Measurements from ENCODE around the gene PCDH9.

PCDH9 gene

DNA sequence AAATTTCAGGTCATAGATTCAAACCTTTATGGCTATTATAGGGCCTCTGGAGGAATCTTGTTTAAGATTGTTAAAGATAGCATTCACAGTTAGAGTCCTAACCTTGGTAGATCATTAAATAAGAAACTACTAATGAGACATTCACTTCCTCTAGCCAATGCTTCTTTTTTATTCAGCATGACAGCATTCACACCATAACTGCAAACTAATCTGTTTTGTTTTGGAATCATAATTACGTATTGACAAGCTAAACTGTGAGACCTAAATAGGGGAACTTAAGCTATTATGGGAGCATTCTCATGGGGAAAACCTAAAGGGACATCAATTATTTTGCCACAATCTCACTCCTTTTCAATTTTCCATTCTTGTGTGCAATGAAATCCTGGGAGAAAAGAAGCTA is 653.8 kb downstream of the PCDH9 start:
- Histone ChIP-seq H3K4me3 (ENCODE audit: low read length) (no peak overlapping the region), H3K36me3 (ENCODE audit: control insufficient read depth, low read depth, low read length) (no peaks in the 10 kb centered on the region), H3K4me1 (ENCODE audit: control insufficient read depth, low read depth, low read length) (peaks cover 5% of the 10 kb centered on the region), H3K27me3 (ENCODE audit: control insufficient read depth, insufficient read depth, low read length) (no peaks in the 10 kb centered on the region), H3K27ac (ENCODE audit: low read length) (no peak overlapping the region), H3K9ac (ENCODE audit: low read length) (no peak overlapping the region), H3K9me3 (ENCODE audit: control insufficient read depth, low read depth, low read length) (no peaks in the 10 kb centered on the region)

GRCh38 chr13:66574606-66575005 is 655.5 kb downstream of the PCDH9 start:
- Histone ChIP-seq H3K27ac (ENCODE audit: low read length) (no peak overlapping the region), H3K36me3 (ENCODE audit: control insufficient read depth, low read depth, low read length) (no peaks in the 10 kb centered on the region), H3K9ac (ENCODE audit: low read length) (no peak overlapping the region), H3K4me1 (ENCODE audit: control insufficient read depth, low read depth, low read length) (no peaks in the 10 kb centered on the region), H3K27me3 (ENCODE audit: control insufficient read depth, insufficient read depth, low read length) (no peaks in the 10 kb centered on the region), H3K9me3 (ENCODE audit: control insufficient read depth, low read depth, low read length) (no peaks in the 10 kb centered on the region), H3K4me3 (ENCODE audit: low read length) (no peak overlapping the region)

GRCh38 chr13:66567899-66568612 is 662.1 kb downstream of the PCDH9 start:
- H3K9ac ChIP-seq (ENCODE audit: low read length), result no peak overlapping the region
- H3K9me3 ChIP-seq (ENCODE audit: control insufficient read depth, low read depth, low read length), result no peaks in the 10 kb centered on the region
- H3K27ac ChIP-seq (ENCODE audit: low read length), result no peak overlapping the region
- H3K27me3 ChIP-seq (ENCODE audit: control insufficient read depth, insufficient read depth, low read length), result no peaks in the 10 kb centered on the region
- H3K4me3 ChIP-seq (ENCODE audit: low read length), result no peak overlapping the region
- H3K4me1 ChIP-seq (ENCODE audit: control insufficient read depth, low read depth, low read length), result no peaks in the 10 kb centered on the region
- H3K36me3 ChIP-seq (ENCODE audit: control insufficient read depth, low read depth, low read length), result no peaks in the 10 kb centered on the region

- no peaks in the 10 kb centered on the region for H3K36me3 ChIP-seq (ENCODE audit: control insufficient read depth, low read depth, low read length)
- H3K27ac ChIP-seq (ENCODE audit: low read length), result no peak overlapping the region
- no peaks in the 10 kb centered on the region for H3K4me1 ChIP-seq (ENCODE audit: control insufficient read depth, low read depth, low read length)
- no peaks in the 10 kb centered on the region for H3K9me3 ChIP-seq (ENCODE audit: control insufficient read depth, low read depth, low read length)
- H3K9ac ChIP-seq (ENCODE audit: low read length), result no peak overlapping the region
- no peaks in the 10 kb centered on the region for H3K27me3 ChIP-seq (ENCODE audit: control insufficient read depth, insufficient read depth, low read length)
- H3K4me3 ChIP-seq (ENCODE audit: low read length), result no peak overlapping the region
These were observed 664.9 kb downstream of the PCDH9 start for GRCh38 chr13:66565279-66565678.

- H3K4me1 ChIP-seq (ENCODE audit: control insufficient read depth, low read depth, low read length), result peaks cover 8% of the 10 kb centered on the region
- no peaks in the 10 kb centered on the region for H3K36me3 ChIP-seq (ENCODE audit: control insufficient read depth, low read depth, low read length)
- H3K9ac ChIP-seq (ENCODE audit: low read length), result no peak overlapping the region
- no peak overlapping the region for H3K4me3 ChIP-seq (ENCODE audit: low read length)
- H3K27ac ChIP-seq (ENCODE audit: low read length), result no peak overlapping the region
- no peaks in the 10 kb centered on the region for H3K27me3 ChIP-seq (ENCODE audit: control insufficient read depth, insufficient read depth, low read length)
- no peaks in the 10 kb centered on the region for H3K9me3 ChIP-seq (ENCODE audit: control insufficient read depth, low read depth, low read length)
These were observed 667.1 kb downstream of the PCDH9 start for GRCh38 chr13:66563076-66563475.

GRCh38 chr13:66562054-66562453 is 668.1 kb downstream of the PCDH9 start:
- Histone ChIP-seq H3K9me3 (ENCODE audit: control insufficient read depth, low read depth, low read length) (no peaks in the 10 kb centered on the region), H3K36me3 (ENCODE audit: control insufficient read depth, low read depth, low read length) (no peaks in the 10 kb centered on the region), H3K4me3 (ENCODE audit: low read length) (no peak overlapping the region), H3K4me1 (ENCODE audit: control insufficient read depth, low read depth, low read length) (peaks cover 8% of the 10 kb centered on the region), H3K9ac (ENCODE audit: low read length) (no peak overlapping the region), H3K27ac (ENCODE audit: low read length) (no peak overlapping the region), H3K27me3 (ENCODE audit: control insufficient read depth, insufficient read depth, low read length) (no peaks in the 10 kb centered on the region)

DNA sequence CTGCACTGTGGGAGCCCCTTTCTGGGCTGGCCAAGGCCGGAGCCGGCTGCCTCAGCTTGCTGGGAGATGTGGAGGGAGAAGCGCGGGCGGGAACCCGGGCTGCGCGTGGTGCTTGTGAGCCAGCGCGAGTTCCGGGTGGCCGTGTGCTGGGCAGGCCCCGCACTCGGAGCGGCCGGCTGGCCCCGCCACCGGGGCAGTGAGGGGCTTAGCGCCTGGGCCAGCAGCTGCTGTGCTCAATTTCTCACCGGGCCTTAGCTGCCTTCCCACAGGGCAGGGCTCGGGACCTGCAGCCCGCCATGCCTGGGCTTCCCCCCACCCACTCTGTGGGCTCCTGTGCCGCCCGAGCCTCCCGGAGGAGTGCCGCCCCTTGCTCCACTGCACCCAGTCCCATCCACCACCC is 669.1 kb downstream of the PCDH9 start:
- H3K27ac ChIP-seq (ENCODE audit: low read length), result no peak overlapping the region
- no peak overlapping the region for H3K9ac ChIP-seq (ENCODE audit: low read length)
- no peaks in the 10 kb centered on the region for H3K36me3 ChIP-seq (ENCODE audit: control insufficient read depth, low read depth, low read length)
- H3K4me1 ChIP-seq (ENCODE audit: control insufficient read depth, low read depth, low read length), result peaks cover 8% of the 10 kb centered on the region
- H3K4me3 ChIP-seq (ENCODE audit: low read length), result no peak overlapping the region
- no peaks in the 10 kb centered on the region for H3K27me3 ChIP-seq (ENCODE audit: control insufficient read depth, insufficient read depth, low read length)
- no peaks in the 10 kb centered on the region for H3K9me3 ChIP-seq (ENCODE audit: control insufficient read depth, low read depth, low read length)

GRCh38 chr13:66560189-66560588 is 669.9 kb downstream of the PCDH9 start:
- Histone ChIP-seq H3K36me3 (ENCODE audit: control insufficient read depth, low read depth, low read length) (no peaks in the 10 kb centered on the region), H3K9me3 (ENCODE audit: control insufficient read depth, low read depth, low read length) (no peaks in the 10 kb centered on the region), H3K27me3 (ENCODE audit: control insufficient read depth, insufficient read depth, low read length) (no peaks in the 10 kb centered on the region), H3K4me3 (ENCODE audit: low read length) (no peak overlapping the region), H3K27ac (ENCODE audit: low read length) (no peak overlapping the region), H3K9ac (ENCODE audit: low read length) (no peak overlapping the region), H3K4me1 (ENCODE audit: control insufficient read depth, low read depth, low read length) (peaks cover 8% of the 10 kb centered on the region)

GRCh38 chr13:66559093-66559492 is 671.0 kb downstream of the PCDH9 start:
- Histone ChIP-seq H3K27ac (ENCODE audit: low read length) (no peak overlapping the region), H3K4me3 (ENCODE audit: low read length) (no peak overlapping the region), H3K9ac (ENCODE audit: low read length) (no peak overlapping the region), H3K4me1 (ENCODE audit: control insufficient read depth, low read depth, low read length) (peaks cover 8% of the 10 kb centered on the region), H3K9me3 (ENCODE audit: control insufficient read depth, low read depth, low read length) (no peaks in the 10 kb centered on the region), H3K36me3 (ENCODE audit: control insufficient read depth, low read depth, low read length) (no peaks in the 10 kb centered on the region), H3K27me3 (ENCODE audit: control insufficient read depth, insufficient read depth, low read length) (no peaks in the 10 kb centered on the region)

DNA sequence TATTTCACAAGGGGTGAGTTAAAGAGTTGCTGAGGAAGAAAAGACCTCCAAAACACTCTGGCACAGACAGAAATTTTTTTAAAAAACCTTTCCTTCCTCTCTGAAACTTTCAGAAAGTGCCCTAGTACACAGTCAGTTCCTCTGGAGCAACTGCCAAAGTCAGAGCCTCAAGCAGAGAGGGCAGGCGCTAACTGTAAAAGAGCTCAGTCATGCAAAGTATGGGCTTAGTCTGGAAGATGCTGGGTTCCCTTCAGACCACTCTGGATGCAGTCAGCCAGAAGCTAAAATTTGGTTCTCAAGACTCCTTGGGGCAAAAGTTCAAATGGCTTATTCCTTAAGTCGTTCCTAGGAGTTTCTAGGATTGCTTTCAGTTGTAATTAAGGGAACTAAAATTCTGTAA is 671.6 kb downstream of the PCDH9 start:
- Histone ChIP-seq H3K4me3 (ENCODE audit: low read length) (no peak overlapping the region), H3K36me3 (ENCODE audit: control insufficient read depth, low read depth, low read length) (no peaks in the 10 kb centered on the region), H3K9me3 (ENCODE audit: control insufficient read depth, low read depth, low read length) (no peaks in the 10 kb centered on the region), H3K27me3 (ENCODE audit: control insufficient read depth, insufficient read depth, low read length) (no peaks in the 10 kb centered on the region), H3K4me1 (ENCODE audit: control insufficient read depth, low read depth, low read length) (peaks cover 8% of the 10 kb centered on the region), H3K27ac (ENCODE audit: low read length) (no peak overlapping the region), H3K9ac (ENCODE audit: low read length) (no peak overlapping the region)

GRCh38 chr13:66557357-66557756 is 672.8 kb downstream of the PCDH9 start:
- no peak overlapping the region for H3K4me3 ChIP-seq (ENCODE audit: low read length)
- H3K27ac ChIP-seq (ENCODE audit: low read length), result no peak overlapping the region
- no peak overlapping the region for H3K9ac ChIP-seq (ENCODE audit: low read length)
- H3K27me3 ChIP-seq (ENCODE audit: control insufficient read depth, insufficient read depth, low read length), result no peaks in the 10 kb centered on the region
- no peaks in the 10 kb centered on the region for H3K9me3 ChIP-seq (ENCODE audit: control insufficient read depth, low read depth, low read length)
- peaks cover 8% of the 10 kb centered on the region for H3K4me1 ChIP-seq (ENCODE audit: control insufficient read depth, low read depth, low read length)
- H3K36me3 ChIP-seq (ENCODE audit: control insufficient read depth, low read depth, low read length), result no peaks in the 10 kb centered on the region

GRCh38 chr13:66556306-66556705 is 673.8 kb downstream of the PCDH9 start:
- H3K27ac ChIP-seq (ENCODE audit: low read length), result no peak overlapping the region
- H3K9ac ChIP-seq (ENCODE audit: low read length), result no peak overlapping the region
- no peaks in the 10 kb centered on the region for H3K36me3 ChIP-seq (ENCODE audit: control insufficient read depth, low read depth, low read length)
- no peaks in the 10 kb centered on the region for H3K9me3 ChIP-seq (ENCODE audit: control insufficient read depth, low read depth, low read length)
- H3K4me3 ChIP-seq (ENCODE audit: low read length), result no peak overlapping the region
- H3K27me3 ChIP-seq (ENCODE audit: control insufficient read depth, insufficient read depth, low read length), result no peaks in the 10 kb centered on the region
- peaks cover 8% of the 10 kb centered on the region for H3K4me1 ChIP-seq (ENCODE audit: control insufficient read depth, low read depth, low read length)
